Measurements from ENCODE around the gene ZNF804A.
"Not testable (repeated sequence)": the region's sequence is repeated elsewhere in the genome, so short reads cannot be mapped to it uniquely, and the experiment has no call there.

ZNF804A gene

DNA sequence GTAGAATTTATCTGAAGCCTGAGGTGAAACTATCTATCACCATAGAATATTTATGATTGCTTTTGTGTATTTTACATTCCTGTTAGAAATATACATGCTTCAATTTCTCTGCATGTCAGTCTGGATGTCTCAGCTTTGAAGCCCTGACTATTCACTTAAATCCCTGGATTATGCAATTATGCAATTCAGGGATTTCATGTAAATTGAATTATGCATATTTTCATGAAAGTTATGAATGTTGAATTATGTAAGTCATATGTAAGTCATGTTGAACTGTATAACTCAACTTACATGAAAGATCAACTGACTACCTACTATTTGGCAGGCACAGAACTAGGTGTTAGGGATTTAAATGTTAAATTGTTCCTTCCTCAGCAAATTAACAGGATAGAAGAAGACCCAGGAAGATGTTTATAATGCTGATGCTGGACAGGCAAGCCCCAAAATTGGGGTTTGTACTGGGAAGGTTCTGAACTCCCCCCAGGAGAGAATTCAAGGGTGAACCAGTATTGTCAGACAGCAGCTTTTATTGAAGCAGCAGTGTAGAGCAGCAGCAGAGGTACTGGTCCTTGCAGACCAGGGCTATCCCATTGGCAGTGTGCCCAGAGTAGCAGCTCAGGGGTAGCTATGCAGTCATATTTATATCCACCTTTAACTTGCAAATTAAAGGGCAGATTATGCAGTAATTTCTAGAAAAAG is 236.5 kb downstream of the ZNF804A start:
- no peak for DNase-seq (ENCODE audit: low read depth)

DNA sequence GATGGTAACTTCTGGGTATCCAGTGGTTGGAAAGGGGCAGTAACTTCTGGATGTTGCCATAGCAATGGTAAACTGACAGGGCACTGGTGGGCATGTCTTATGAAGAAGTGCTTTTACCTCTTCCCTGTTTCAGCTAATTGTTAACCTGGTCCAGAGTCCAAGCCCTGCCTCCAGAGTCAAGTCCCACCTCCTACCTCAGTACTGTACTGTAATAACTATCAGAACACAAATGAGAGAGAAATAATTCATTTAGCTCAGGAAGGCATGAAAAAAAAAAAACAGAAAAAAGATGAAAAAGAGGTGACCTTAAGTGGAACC is 237.0 kb downstream of the ZNF804A start:
- no peak for DNase-seq (ENCODE audit: low read depth)

DNA sequence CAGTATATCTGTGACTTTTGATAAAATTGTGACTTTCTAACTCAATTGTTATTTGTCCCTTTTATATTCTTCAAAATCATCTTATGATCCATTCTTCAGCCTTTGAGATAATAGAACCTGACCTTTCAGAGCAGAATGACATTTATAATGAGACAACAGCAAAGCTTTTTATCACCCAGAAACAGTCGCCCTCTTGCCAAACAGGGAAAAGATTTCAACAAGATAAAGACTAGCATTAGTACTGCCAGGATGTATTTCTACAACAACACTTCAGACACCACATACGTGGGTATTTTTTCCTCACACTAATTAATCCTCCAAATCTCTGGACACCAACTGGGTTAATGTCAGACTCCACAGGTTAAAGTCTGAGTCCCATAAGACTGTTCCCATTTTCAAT is 249.0 kb downstream of the ZNF804A start:
- DNase-seq (ENCODE audit: low read depth), result no peak

DNA sequence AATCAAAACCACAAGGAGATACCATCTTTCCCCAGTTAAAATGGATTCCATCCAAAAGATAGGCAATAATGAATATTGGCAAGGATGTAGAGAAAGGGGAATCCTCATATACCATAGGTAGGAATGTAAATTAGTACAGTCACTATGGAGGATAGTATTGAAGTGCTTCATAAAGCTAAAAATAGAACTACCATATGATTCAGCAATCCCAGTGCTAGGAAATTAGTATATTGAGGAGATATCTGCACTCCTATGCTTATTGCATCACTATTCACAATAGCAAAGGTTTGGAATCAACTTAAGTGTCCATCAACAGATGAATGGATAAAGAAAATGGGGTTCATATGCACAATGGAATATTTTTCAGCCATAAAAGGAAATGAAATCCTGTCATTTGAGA is 251.2 kb downstream of the ZNF804A start:
- DNase-seq (ENCODE audit: low read depth), result no peak

DNA sequence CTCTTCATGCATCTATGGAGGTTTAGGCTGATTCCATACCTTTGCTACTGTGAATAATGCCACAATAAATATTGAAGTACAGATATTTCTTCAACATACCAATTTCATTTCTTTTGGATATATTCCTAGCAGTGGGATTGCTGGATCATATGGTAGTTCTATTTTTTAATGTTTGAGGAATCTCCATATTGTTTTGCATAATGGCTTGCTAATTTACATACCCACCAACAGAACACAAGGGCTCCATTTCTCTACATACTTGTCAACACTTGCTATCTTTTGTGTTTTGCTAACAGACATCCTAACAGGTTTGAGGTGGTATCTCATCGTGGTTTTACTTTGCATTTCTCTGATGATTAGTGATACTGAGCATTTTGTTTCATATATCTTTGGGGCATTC is 253.2 kb downstream of the ZNF804A start:
- no peak for DNase-seq (ENCODE audit: low read depth)

DNA sequence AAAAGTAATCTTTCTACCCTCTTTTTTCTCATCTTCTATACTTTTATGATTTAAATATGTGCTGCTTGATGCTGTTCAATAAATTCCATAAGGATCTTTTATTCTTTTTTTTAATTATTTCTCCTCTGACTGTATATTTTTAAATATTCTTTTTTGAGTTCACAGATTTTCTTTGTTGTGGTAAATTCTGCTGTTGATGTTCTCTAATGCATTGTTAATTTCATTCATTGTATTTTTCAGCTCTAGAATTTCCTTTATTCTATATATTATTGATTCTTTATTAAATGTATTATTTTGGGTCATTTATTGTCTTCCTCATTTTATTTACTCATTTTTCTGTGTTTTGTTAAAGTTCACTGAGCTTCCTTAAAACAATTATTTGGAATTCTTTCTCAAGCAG is 260.9 kb downstream of the ZNF804A start:
- no peak for DNase-seq (ENCODE audit: low read depth)

DNA sequence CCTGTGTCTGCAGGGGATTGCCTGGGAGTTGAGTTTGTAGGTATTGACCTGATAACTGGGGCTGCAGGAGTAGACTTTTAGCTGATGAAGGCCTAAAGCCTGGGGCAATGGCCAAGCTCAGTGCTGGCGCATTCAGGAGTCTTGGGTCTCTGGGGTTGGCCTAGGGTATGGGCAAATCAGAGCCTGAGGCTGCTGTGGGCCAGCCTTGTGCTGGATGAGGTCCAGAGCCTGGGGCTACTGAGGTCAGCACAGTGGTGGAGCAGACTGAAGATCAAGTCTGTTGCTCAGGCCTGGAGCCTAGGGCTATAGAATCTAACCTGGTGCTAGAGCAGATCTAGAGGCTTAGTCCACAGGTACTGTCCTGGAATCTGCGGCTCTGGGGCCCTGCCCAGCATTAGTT is 262.4 kb downstream of the ZNF804A start:
- no peak for DNase-seq (ENCODE audit: low read depth)

DNA sequence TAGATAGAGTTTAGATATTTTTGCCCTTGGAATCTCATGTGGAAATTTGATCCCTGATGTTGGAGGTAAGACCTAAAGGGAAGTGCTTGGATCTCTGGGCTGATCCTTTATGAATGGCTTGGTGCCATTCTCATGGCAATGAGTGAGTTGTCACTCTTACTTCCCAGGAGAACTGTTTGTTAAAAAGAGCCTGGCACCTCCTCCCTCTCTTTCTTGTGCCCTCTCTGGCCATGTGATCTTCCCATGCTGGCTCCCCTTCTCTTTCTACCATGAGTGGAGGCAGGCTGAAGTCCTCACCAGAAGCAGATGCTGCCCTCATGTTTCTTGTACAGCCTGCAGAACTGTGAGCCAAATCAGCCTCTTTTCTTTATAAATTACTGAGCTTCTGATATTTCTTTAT is 276.9 kb downstream of the ZNF804A start:
- DNase-seq (ENCODE audit: low read depth), result no peak

DNA sequence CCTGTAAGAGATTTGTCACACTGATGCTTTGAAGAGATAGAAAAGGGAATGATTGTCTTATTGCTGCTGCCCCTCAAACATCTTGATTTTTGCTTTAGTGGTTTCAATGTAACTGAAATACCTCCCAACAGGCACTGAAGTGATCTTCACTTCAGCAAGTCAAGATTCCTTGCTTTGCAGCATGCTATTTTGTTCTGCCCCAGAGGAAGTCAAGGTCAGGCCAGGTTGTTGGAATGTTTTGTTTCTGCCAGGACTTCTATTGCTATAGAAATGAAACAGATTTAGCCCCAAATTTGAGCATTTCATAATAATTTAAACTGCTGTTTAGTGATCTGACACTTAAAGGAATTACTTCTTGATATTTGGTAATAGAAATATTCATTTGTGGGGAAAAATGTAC is 277.6 kb downstream of the ZNF804A start:
- DNase-seq (ENCODE audit: low read depth), result no peak

DNA sequence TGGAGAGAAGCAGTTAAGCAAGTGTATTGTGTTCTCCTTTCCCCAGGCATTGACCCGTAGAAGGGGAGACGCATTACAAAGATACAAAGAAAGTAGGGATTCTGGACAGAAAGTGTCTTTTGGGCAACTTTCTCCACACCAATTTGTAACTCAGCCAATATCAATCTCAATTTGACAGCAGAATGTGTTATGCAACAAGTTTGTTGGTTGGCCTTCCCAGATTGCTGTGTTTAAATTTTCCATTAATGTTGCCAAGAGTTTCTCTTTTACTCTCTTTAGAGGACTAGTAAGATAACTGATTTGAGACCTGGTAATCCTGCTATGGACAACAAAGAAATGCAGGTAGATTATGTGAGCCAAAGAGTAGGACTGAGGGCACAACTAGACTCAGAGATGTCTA is 279.6 kb downstream of the ZNF804A start:
- no peak for DNase-seq (ENCODE audit: low read depth)

DNA sequence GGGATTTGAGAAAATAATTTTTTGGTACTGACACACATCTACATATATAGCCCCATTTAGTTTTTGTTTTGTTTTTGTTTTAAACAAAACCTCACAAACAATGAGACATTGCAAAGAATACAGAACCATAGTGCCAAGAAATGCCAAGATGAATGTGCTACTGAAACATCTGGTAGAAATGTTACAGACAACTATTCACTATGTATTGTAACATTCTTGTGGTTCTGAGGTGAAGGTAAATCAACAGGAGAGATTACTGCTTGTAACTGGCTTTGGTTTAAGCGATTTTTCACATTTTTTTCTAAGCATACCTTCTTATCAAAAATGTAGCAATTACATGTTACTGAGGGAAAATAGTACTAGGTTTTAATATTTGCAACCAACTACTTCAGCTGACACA is 281.3 kb downstream of the ZNF804A start:
- no peak for DNase-seq (ENCODE audit: low read depth)

DNA sequence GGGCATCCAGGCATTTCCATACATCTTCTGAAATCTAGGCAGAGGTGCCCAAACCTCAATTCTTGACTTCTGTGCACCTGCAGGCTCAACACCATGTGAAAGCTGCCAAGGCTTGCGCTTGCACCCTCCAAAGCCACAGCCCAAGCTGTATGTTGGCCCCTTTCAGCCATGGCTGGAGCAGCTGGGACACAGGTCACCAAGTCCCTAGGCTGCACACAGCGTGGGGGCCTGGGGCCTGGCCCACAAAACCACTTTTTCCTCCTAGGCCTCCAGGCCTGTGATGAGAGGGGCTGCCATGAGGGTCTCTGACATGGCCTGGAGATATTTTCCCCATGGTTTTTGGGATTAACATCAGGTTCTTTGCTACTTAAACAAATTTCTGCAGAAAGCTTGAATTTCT is 288.3 kb downstream of the ZNF804A start:
- DNase-seq (ENCODE audit: low read depth), result not testable (repeated sequence)

DNA sequence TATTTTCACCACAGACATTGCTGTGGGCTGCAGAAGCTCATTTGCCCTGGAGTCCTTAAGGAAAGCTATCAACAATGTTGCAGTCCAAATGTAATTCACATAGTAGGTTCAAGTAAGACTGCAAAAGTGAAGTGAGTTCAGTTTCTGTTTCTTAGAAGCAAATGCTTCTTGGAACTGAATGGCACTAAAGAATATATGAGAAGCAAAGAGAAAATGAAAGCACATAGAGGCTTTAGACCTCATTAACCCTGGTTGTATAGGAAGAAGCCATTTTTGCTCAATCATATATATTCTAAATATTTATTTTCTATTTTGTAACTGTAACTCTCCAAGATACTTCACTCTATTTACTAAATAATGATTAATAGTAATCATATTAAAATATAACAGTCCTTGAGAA is 292.0 kb downstream of the ZNF804A start:
- DNase-seq (ENCODE audit: low read depth), result no peak

DNA sequence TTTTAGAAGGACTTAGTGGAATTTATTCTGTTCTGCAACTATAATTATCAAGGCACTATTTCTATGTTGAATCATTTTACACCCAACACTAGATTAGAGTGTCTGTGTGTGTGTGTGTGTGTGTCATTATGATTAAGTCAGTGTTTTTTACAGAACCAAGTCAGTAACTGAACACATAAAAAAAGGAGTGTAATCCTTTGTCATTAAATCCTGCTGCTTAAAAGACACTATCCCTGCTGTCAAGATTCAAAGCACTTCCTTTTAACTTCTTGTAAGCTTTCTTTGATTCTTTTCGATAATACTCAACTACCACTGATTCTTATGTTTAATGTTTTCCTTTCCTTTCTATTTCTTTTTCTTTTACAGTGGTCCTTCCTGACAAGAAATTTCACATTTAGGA is 306.7 kb downstream of the ZNF804A start:
- no peak for DNase-seq (ENCODE audit: low read depth)

DNA sequence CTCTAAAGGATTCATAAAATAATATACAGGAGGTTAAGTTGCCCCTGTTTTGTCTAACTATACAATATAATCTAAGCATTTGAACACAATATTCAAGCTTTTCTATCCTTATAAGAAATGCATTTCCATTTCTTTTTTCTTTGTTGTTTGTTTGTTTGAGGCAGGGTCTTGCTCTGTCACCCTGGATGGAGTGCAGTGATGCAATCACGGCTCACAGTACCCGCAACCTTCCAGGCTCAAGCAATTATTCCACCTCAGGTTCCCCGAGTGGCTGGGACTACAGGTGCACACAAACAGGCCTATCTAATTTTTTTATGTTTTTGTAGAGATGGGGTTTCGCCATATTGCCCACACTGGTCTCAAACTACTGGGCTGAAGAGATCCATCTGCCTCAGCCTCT is 307.8 kb downstream of the ZNF804A start:
- no peak for DNase-seq (ENCODE audit: low read depth)

DNA sequence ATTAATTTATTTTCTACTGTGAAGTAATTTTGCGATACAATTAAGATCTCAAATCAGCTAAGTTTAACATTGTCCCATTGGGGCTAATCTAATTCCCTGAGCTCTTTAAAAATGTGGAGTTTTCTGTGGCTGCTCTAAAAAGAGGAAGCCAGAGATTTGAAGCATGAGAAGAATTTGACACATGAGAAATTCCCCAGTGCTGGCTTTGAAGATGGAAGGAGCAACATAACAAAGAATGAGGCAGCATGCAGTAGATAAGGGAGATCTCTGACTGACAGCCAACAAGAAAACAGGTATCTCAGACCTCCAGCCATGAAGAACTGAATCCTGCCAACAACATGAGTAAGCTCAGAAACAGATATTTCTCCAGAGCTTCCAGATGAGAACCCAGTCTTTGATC is 308.4 kb downstream of the ZNF804A start:
- DNase-seq (ENCODE audit: low read depth), result no peak

DNA sequence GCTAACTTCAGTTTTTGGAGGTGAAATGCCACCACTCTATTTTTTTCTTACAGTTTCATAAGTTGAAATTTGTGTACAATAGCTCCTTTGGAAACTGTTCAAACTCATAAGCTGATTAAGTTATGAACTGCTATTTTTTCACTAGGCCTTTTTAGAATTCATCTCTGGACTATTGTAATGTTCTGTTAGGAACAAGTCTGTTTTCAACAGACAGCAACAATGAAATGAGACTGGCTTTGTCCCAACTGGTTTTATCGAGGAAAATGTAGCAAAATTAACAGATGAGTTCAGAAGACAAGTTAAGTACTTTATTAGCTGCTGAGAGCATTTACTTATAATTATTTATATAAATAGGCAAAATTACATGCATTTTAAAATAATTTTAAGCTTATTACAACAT is 310.6 kb downstream of the ZNF804A start:
- no peak for DNase-seq (ENCODE audit: low read depth)

DNA sequence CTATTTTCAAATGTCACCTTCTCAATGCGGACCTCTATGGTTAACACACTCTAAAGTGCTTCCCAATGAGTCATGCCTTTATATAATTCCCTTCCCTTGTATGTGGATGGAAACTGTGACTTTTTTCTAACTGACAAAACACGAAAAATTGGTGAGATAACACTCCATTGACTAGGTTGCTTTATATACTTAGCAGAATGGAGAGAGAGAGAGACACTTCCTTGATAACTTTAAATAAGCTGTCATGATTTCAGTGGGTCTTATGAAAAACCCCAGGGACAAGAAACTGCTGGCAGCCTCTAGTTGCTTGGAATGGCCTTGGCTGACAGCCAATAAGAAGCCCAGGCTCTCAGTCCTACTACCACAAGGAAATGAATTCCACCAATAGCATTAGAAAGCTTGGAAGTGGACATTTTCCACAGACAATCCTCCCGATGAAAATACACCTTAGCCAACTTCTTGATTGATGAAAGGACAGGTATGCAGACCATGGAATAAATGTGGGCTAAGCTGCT is 322.2 kb downstream of the ZNF804A start:
- DNase-seq (ENCODE audit: low read depth), result no peak

DNA sequence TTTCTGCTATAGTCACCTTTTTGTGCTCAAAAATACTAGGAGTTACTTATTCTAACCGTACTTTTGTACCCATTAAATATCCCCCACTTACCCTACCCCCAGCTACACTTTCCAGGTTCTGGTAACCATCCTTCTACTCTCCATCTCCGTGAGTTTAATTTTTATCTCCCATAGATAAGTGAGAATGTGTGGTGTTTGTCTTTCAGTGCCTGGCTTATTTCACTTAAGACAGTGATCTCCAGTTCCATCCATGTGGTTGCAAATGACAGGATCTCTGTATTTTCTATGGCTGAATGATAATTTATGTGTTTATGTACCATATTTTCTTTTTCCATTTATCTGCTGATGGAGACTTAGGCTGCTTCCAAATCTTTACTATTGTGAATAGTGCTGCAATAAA is 323.3 kb downstream of the ZNF804A start:
- no peak for DNase-seq (ENCODE audit: low read depth)

DNA sequence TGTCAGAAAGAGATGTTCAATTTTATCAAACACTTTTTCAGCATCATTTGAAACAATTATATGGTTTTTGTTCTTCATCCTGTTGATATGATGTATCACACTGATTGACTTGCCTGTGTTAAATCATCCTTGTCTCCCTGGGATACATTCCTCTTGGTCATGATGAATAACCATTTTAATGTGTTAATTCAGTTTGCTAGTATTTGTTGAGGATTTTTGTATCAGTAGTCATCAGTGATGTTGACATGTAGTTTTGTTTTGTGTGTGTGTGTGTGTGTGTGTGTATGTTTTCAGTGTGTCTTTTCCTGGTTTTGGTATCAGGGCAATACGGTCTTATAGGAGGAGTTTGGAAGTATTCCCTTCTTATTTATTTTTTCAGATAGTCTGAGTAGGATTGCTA is 325.4 kb downstream of the ZNF804A start:
- no peak for DNase-seq (ENCODE audit: low read depth)

DNA sequence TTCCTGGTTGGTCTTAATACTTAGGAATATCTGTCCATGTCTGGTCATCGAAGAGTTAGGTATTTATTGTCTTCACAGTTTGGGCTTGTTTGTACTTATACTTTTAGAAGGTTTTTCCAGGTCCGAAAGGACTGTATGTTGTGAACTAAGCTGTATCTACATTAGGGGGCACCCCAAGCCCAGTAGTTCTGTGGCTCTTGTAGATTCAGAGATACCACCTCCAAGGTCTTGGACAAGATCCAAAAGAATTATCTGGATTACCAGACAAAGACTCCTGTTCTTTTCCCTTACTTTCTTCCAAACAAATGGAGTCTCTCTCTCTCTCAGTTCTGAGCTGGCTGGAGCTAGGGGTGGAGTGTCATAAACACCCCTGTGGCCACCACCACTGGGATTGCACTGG is 328.7 kb downstream of the ZNF804A start:
- DNase-seq (ENCODE audit: low read depth), result no peak

DNA sequence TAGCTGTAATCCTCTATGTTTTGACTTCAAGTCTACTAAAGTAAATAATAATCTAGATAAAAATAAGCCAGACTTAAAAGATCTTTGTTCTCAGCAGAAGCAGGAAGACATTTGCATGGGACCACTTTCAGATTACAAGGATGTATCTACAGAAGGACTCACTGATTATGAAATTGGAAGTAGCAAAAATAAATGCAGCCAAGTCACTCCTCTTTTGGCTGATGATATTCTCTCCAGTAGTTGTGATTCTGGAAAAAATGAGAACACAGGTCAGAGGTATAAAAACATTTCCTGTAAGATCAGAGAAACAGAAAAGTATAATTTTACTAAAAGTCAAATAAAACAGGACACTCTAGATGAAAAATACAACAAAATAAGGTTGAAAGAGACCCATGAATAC is 338.4 kb downstream of the ZNF804A start:
- no peak for DNase-seq (ENCODE audit: low read depth)

DNA sequence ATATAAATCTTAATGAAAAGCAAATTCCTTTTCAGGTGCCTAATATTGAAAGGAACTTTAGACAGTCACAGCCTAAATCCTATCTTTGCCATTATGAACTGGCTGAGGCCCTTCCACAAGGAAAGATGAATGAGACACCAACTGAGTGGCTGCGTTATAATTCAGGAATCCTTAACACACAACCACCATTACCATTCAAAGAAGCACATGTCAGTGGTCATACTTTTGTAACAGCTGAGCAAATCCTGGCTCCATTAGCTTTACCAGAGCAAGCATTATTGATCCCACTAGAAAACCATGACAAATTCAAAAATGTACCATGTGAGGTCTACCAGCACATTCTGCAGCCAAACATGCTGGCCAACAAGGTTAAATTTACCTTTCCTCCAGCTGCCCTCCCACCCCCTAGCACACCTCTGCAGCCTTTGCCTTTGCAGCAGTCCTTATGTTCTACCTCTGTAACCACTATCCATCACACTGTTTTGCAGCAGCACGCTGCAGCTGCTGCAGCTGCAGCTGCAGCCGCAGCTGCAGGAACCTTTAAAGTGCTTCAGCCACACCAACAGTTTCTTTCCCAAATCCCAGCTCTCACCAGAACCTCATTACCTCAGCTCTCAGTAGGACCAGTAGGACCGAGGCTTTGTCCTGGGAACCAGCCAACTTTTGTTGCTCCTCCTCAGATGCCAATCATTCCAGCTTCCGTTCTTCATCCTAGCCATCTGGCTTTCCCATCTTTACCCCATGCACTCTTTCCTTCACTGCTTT is 340.1 kb downstream of the ZNF804A start:
- DNase-seq (ENCODE audit: low read depth), result no peak

DNA sequence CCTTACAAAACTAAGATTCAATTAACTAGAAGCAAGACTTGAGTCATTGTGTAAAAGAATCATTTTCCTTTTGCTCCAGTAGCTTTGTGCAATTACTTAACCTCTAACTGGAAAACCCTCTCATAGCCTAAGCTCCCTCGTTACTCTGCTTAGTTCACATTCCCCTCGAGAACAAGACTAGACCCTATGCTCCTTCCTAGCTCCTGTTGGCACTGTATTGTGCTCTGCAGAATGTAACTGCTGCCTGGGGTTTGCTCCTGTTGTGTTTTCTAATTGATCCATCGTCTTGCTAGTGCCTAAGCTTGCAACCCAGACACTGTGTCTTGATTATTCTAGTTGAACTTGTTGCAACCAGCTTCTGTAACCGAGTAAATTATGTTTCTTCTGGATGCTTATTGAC is 347.0 kb downstream of the ZNF804A start:
- DNase-seq (ENCODE audit: low read depth), result no peak

All from EH (cell line).